Mesendoderm (in vitro differentiated cells): ENCODE measurements around the gene ASIC2.

Experiments
- DNase-seq: peaks from one replicate; pipeline ENCODE4 v3.0.0; 2013
- H2AK5ac ChIP-seq: 2 replicates; pipeline ENCODE4 v1.6.1; 2013; ENCODE audit warnings: low read length, inconsistent platforms
- H2BK120ac ChIP-seq: 2 replicates; pipeline ENCODE4 v1.6.1; 2013; ENCODE audit warnings: low read depth, mild to moderate bottlenecking, low read length, moderate library complexity, mixed read lengths
- H2BK15ac ChIP-seq: replicated peaks from 2 replicates; pipeline ENCODE4 v1.6.1; 2013; ENCODE audit warnings: low read depth, mild to moderate bottlenecking, moderate library complexity
- H2BK5ac ChIP-seq: 2 replicates; pipeline ENCODE4 v1.6.1; 2013; ENCODE audit warnings: low read length, inconsistent platforms
- H3K18ac ChIP-seq: 2 replicates; pipeline ENCODE4 v1.6.1; 2013; ENCODE audit warnings: mild to moderate bottlenecking, low read length, mixed read lengths
- H3K23ac ChIP-seq: one replicate; pipeline ENCODE4 v1.6.1; 2013; ENCODE audit warnings: low read length
- H3K27ac ChIP-seq: 2 replicates; pipeline ENCODE4 v1.5.1; 2013; ENCODE audit warnings: low read depth, mild to moderate bottlenecking, inconsistent platforms, low read length, moderate library complexity
- H3K27me3 ChIP-seq: 2 replicates; pipeline ENCODE4 v1.6.1; 2013; ENCODE audit warnings: low read length, control low read depth, mild to moderate bottlenecking, inconsistent platforms; ENCODE audit not compliant: insufficient read depth, poor library complexity
- H3K36me3 ChIP-seq: 2 replicates; pipeline ENCODE4 v1.6.1; 2013; ENCODE audit warnings: low read length, inconsistent platforms; ENCODE audit not compliant: control insufficient read depth, insufficient read depth
- H3K4ac ChIP-seq: one replicate; pipeline ENCODE4 v1.6.1; 2013; ENCODE audit warnings: low read depth, mild to moderate bottlenecking, low read length, moderate library complexity
- H3K4me1 ChIP-seq: 2 replicates; pipeline ENCODE4 v1.6.1; 2013; ENCODE audit warnings: low read depth, low read length, inconsistent platforms; ENCODE audit not compliant: control insufficient read depth
- H3K4me2 ChIP-seq: 2 replicates; pipeline ENCODE4 v1.6.1; 2013; ENCODE audit warnings: low read length
- H3K4me3 ChIP-seq: 2 replicates; pipeline ENCODE4 v1.5.1; 2013; ENCODE audit warnings: mild to moderate bottlenecking, low read length
- H3K56ac ChIP-seq: one replicate; pipeline ENCODE4 v1.6.1; 2013; ENCODE audit warnings: low read length
- H3K79me1 ChIP-seq: 2 replicates; pipeline ENCODE4 v1.6.1; 2013; ENCODE audit warnings: low read length, inconsistent platforms
- H3K79me2 ChIP-seq: 2 replicates; pipeline ENCODE4 v1.6.1; 2013; ENCODE audit warnings: mild to moderate bottlenecking, low read length; ENCODE audit not compliant: control insufficient read depth, insufficient read depth
- H3K9ac ChIP-seq: 2 replicates; pipeline ENCODE4 v1.6.1; 2013; ENCODE audit warnings: low read length, inconsistent platforms
- H4K5ac ChIP-seq: one replicate; pipeline ENCODE4 v1.6.1; 2013; ENCODE audit warnings: low read length
- H4K8ac ChIP-seq: one replicate; pipeline ENCODE4 v1.6.1; 2013; ENCODE audit warnings: low read depth, mild to moderate bottlenecking, control low read depth, low read length, moderate library complexity
- WGBS: extraction: QIAGEN DNeasy Blood & Tissue Kit; methylation state at CpG from one replicate; pipeline ENCODE4 v1.1.7; 2013; ENCODE audit warnings: low lambda C conversion rate, missing lambda C conversion rate; ENCODE audit not compliant: insufficient coverage; ENCODE audit errors: extremely low coverage; 5-methylcytosine and 5-hydroxymethylcytosine counted together

The ASIC2 gene

GRCh38 chr17:33330877-33331276 lies 37.8 kb upstream of the ASIC2 start:
- H3K4me1 ChIP-seq: peaks cover 4% of the 10 kb centered on the region
- no peak overlapping the region for H3K56ac ChIP-seq
- H3K4me3 ChIP-seq: no peak overlapping the region
- H3K4ac ChIP-seq: no peak overlapping the region
- no peak overlapping the region for H3K27ac ChIP-seq
- no peak overlapping the region for H3K23ac ChIP-seq
- H3K9ac ChIP-seq: no peak overlapping the region
- DNase-seq: no peak
- no CpG with 5 or more reads among the region's 3 CpGs for WGBS
- no peaks in the 10 kb centered on the region for H3K79me2 ChIP-seq
- H3K79me1 ChIP-seq: no peaks in the 10 kb centered on the region
- no peak overlapping the region for H4K5ac ChIP-seq
- H4K8ac ChIP-seq: no peak overlapping the region
- H3K4me2 ChIP-seq: no peak overlapping the region
- H2BK15ac ChIP-seq: no peak overlapping the region
- no peaks in the 10 kb centered on the region for H3K27me3 ChIP-seq
- no peak overlapping the region for H2AK5ac ChIP-seq
- no peaks in the 10 kb centered on the region for H3K36me3 ChIP-seq
- no peak overlapping the region for H2BK120ac ChIP-seq
- no peak overlapping the region for H2BK5ac ChIP-seq
- no peak overlapping the region for H3K18ac ChIP-seq

- no peak overlapping the region for H3K23ac ChIP-seq
- no peaks in the 10 kb centered on the region for H3K27me3 ChIP-seq
- H3K79me2 ChIP-seq: no peaks in the 10 kb centered on the region
- no peak overlapping the region for H3K18ac ChIP-seq
- WGBS: no CpG with 5 or more reads among the region's 4 CpGs
- H4K5ac ChIP-seq: no peak overlapping the region
- H3K27ac ChIP-seq: no peak overlapping the region
- H3K4me2 ChIP-seq: no peak overlapping the region
- H2AK5ac ChIP-seq: no peak overlapping the region
- no peaks in the 10 kb centered on the region for H3K4me1 ChIP-seq
- H2BK15ac ChIP-seq: no peak overlapping the region
- H3K36me3 ChIP-seq: no peaks in the 10 kb centered on the region
- H3K9ac ChIP-seq: no peak overlapping the region
- H3K4me3 ChIP-seq: no peak overlapping the region
- no peak overlapping the region for H3K4ac ChIP-seq
- no peak overlapping the region for H4K8ac ChIP-seq
- H3K56ac ChIP-seq: no peak overlapping the region
- DNase-seq: peak; percentile 51
- H2BK120ac ChIP-seq: no peak overlapping the region
- H2BK5ac ChIP-seq: no peak overlapping the region
- H3K79me1 ChIP-seq: no peaks in the 10 kb centered on the region
Observed at GRCh38 chr17:33328129-33328528, 35.0 kb upstream of the ASIC2 start.

GRCh38 chr17:33324736-33325135 lies 31.6 kb upstream of the ASIC2 start:
- H3K27ac ChIP-seq: no peak overlapping the region
- H3K9ac ChIP-seq: no peak overlapping the region
- H3K18ac ChIP-seq: no peak overlapping the region
- no peaks in the 10 kb centered on the region for H3K36me3 ChIP-seq
- H3K4me1 ChIP-seq: no peaks in the 10 kb centered on the region
- no peak overlapping the region for H3K23ac ChIP-seq
- no peak for DNase-seq
- H3K79me1 ChIP-seq: no peaks in the 10 kb centered on the region
- H3K79me2 ChIP-seq: no peaks in the 10 kb centered on the region
- no peak overlapping the region for H3K4me2 ChIP-seq
- H3K56ac ChIP-seq: no peak overlapping the region
- H2AK5ac ChIP-seq: no peak overlapping the region
- no peak overlapping the region for H3K4ac ChIP-seq
- H3K27me3 ChIP-seq: no peaks in the 10 kb centered on the region
- no peak overlapping the region for H4K8ac ChIP-seq
- H2BK120ac ChIP-seq: no peak overlapping the region
- WGBS: no CpG with 5 or more reads among the region's 3 CpGs
- H2BK15ac ChIP-seq: no peak overlapping the region
- H3K4me3 ChIP-seq: no peak overlapping the region
- H2BK5ac ChIP-seq: no peak overlapping the region
- no peak overlapping the region for H4K5ac ChIP-seq

- H3K27ac ChIP-seq: no peak overlapping the region
- no peak overlapping the region for H3K23ac ChIP-seq
- H2AK5ac ChIP-seq: no peak overlapping the region
- H3K9ac ChIP-seq: no peak overlapping the region
- no peaks in the 10 kb centered on the region for H3K79me1 ChIP-seq
- H3K4me2 ChIP-seq: no peak overlapping the region
- H4K5ac ChIP-seq: no peak overlapping the region
- H4K8ac ChIP-seq: no peak overlapping the region
- H3K56ac ChIP-seq: no peak overlapping the region
- H3K79me2 ChIP-seq: no peaks in the 10 kb centered on the region
- H3K4me3 ChIP-seq: no peak overlapping the region
- H2BK120ac ChIP-seq: no peak overlapping the region
- H3K4ac ChIP-seq: no peak overlapping the region
- H2BK5ac ChIP-seq: no peak overlapping the region
- no peaks in the 10 kb centered on the region for H3K4me1 ChIP-seq
- H3K36me3 ChIP-seq: no peaks in the 10 kb centered on the region
- no peaks in the 10 kb centered on the region for H3K27me3 ChIP-seq
- no CpG with 5 or more reads among the region's 6 CpGs for WGBS
- no peak overlapping the region for H2BK15ac ChIP-seq
- H3K18ac ChIP-seq: no peak overlapping the region
- DNase-seq: no peak
Observed at GRCh38 chr17:33322063-33322462, 29.0 kb upstream of the ASIC2 start.

- Histone ChIP-seq H4K5ac (no peak overlapping the region), H2AK5ac (no peak overlapping the region), H3K23ac (no peak overlapping the region), H3K27ac (no peak overlapping the region), H3K4me1 (no peaks in the 10 kb centered on the region), H3K9ac (no peak overlapping the region), H3K4me3 (no peak overlapping the region), H3K79me2 (no peaks in the 10 kb centered on the region), H3K27me3 (no peaks in the 10 kb centered on the region), H2BK15ac (no peak overlapping the region), H3K18ac (no peak overlapping the region), H3K56ac (no peak overlapping the region), H3K36me3 (no peaks in the 10 kb centered on the region), H4K8ac (no peak overlapping the region), H3K4me2 (no peak overlapping the region), H3K4ac (no peak overlapping the region), H2BK120ac (no peak overlapping the region), H2BK5ac (no peak overlapping the region), H3K79me1 (no peaks in the 10 kb centered on the region)
- no CpG with 5 or more reads among the region's 3 CpGs for WGBS
- no peak for DNase-seq
Observed at GRCh38 chr17:33318241-33318640, 25.1 kb upstream of the ASIC2 start.

GRCh38 chr17:33316746-33317145 lies 23.7 kb upstream of the ASIC2 start:
- Histone ChIP-seq H3K56ac (no peak overlapping the region), H3K79me2 (no peaks in the 10 kb centered on the region), H3K4ac (no peak overlapping the region), H2BK120ac (no peak overlapping the region), H3K27me3 (no peaks in the 10 kb centered on the region), H3K27ac (no peak overlapping the region), H3K23ac (no peak overlapping the region), H4K8ac (no peak overlapping the region), H3K4me2 (no peak overlapping the region), H4K5ac (no peak overlapping the region), H3K79me1 (no peaks in the 10 kb centered on the region), H3K9ac (no peak overlapping the region), H2BK15ac (no peak overlapping the region), H3K36me3 (no peaks in the 10 kb centered on the region), H3K4me1 (no peaks in the 10 kb centered on the region), H2AK5ac (no peak overlapping the region), H3K4me3 (no peak overlapping the region), H3K18ac (no peak overlapping the region), H2BK5ac (no peak overlapping the region)
- no peak for DNase-seq
- WGBS: no CpG with 5 or more reads among the region's 6 CpGs
